Lower leg skin (tissue), 3 donors: ENCODE data around the gene CIZ1.

Source experiments
- CTCF ChIP-seq, 3 donors: fragments of 450-650 bp; IDR thresholded peaks; one replicate each; pipeline ENCODE4 v1.5.1; 2016; ENCODE audit warnings: antibody characterized with exemption in 3 of 3, mild to moderate bottlenecking in 3 of 3, moderate library complexity in 2 of 3
- POLR2A ChIP-seq, 2 donors: fragments of 450-650 bp; IDR thresholded peaks; one replicate each; pipeline ENCODE4 v1.6.1; 2016 to 2017; ENCODE audit warnings: antibody characterized with exemption in 2 of 2, mild to moderate bottlenecking in 1 of 2, moderate library complexity in 1 of 2

GRCh38 chr9:128233817-128234406 lies 42.5 kb upstream of the CIZ1 start:
- TF ChIP-seq CTCF (IDR thresholded peaks at IDR 0.05) (no peak), POLR2A (IDR thresholded peaks at IDR 0.05) (no peak)
